MCF 10A (cell line): ENCODE results near the gene ANP32A. TPM values are rescaled to one million over a fixed set of nuclear protein-coding genes. Genes with fewer than 3 reads are reported as not detected.

Experiments
- BruUV-seq: library from RNA; stranded (reverse); fragments of 400-500 nt; replicated peaks from 2 replicates; lab custom pipeline; 2021; lab: Mats Ljungman, UMichigan
- CTCF ChIA-PET: fragments of 300-600 bp; sonication (Branson Sonifier 250); formaldehyde crosslinking; extraction: SDS; loops from one replicate; lab custom pipeline; 2021; ENCODE audit warnings: antibody characterized with exemption, inconsistent platforms; lab: Yijun Ruan, JAX
- POLR2A ChIA-PET: fragments of 300-600, 350-650 bp; sonication (Branson Sonifier 250); formaldehyde crosslinking; extraction: SDS; loops from one replicate; lab custom pipeline; 2020; ENCODE audit warnings: antibody characterized with exemption, inconsistent platforms; lab: Yijun Ruan, JAX
- DNase-seq: peaks from one replicate; pipeline ENCODE4 v3.0.0-alpha.2; 2018; ENCODE audit not compliant: unreplicated experiment
- H3K27ac Mint-ChIP-seq: one replicate; pipeline ENCODE4 v1.8.0; 2022; ENCODE audit warnings: mild to moderate bottlenecking, low read depth, mixed read lengths; ENCODE audit not compliant: unreplicated experiment
- H3K27me3 Mint-ChIP-seq: one replicate; pipeline ENCODE4 v1.8.0; 2022; ENCODE audit warnings: mixed read lengths; ENCODE audit not compliant: insufficient read depth, unreplicated experiment
- H3K36me3 Mint-ChIP-seq: one replicate; pipeline ENCODE4 v1.8.0; 2022; ENCODE audit warnings: mild to moderate bottlenecking, moderate library complexity, mixed read lengths; ENCODE audit not compliant: insufficient read depth, unreplicated experiment
- H3K4me1 Mint-ChIP-seq: one replicate; pipeline ENCODE4 v1.8.0; 2022; ENCODE audit warnings: mixed read lengths; ENCODE audit not compliant: insufficient read depth, unreplicated experiment
- H3K4me3 Mint-ChIP-seq: one replicate; pipeline ENCODE4 v1.8.0; 2022; ENCODE audit warnings: mild to moderate bottlenecking, moderate library complexity, mixed read lengths; ENCODE audit not compliant: unreplicated experiment
- H3K9me3 Mint-ChIP-seq: one replicate; pipeline ENCODE4 v1.8.0; 2022; ENCODE audit warnings: mixed read lengths; ENCODE audit not compliant: unreplicated experiment
- intact Hi-C: fragments of 100-400 bp; cut with micrococcal nuclease; formaldehyde crosslinking; loops from 2 replicates; pipeline ENCODE4 v1.14.1; 2022
- total RNA-seq: library from RNA; stranded (reverse); gene quantifications from 2 replicates; pipeline ENCODE4 v1.2.3, GENCODE V29; 2022
- TF ChIP-seq, protein P1 (sequence below): fragments of 200-600 bp; IDR thresholded peaks from one replicate; pipeline ENCODE4 v1.8.0; 2022; ENCODE audit warnings: antibody characterized with exemption, mild to moderate bottlenecking; ENCODE audit not compliant: unreplicated experiment

The ANP32A gene
- total RNA-seq, 1 experiment from 2014 or later = 150 TPM

DNA sequence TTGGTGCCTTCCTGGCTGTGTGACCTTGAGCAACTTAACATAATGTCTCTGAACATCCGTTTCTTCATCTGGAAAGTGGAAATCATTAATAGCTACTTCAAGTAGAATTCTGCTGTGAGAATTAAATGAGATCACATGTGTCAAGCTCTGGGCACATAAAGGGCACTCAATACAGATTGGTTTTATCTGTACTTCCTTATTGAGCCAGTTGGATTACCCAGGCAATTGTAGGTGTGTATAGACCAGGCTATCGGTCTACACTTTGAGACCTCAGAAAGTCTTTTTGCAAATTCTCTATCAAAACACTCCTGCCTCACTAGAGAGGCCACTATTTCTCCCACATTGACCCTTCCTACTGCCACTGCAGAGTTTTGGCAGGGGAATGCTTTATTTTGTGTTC lies 47.7 kb downstream of the ANP32A start:
- no TSS peak for BruUV-seq
- Mint-ChIP-seq H3K9me3 (no peaks in the 10 kb centered on the region), H3K27ac (no peak overlapping the region), H3K4me3 (no peak overlapping the region), H3K4me1 (peaks cover 8% of the 10 kb centered on the region), H3K36me3 (peaks cover 17% of the 10 kb centered on the region), H3K27me3 (no peaks in the 10 kb centered on the region)
- intact Hi-C loops = no loop called here
- CTCF ChIA-PET = no interaction called here
- no peak for DNase-seq
- POLR2A ChIA-PET = interaction anchor here (0.9 to 1.0 kb wide), 2 partner anchors 43 to 47 kb away, joined by 3 read pairs; partner anchors contain the start of gene ANP32A
- TF ChIP-seq, protein P1, sequence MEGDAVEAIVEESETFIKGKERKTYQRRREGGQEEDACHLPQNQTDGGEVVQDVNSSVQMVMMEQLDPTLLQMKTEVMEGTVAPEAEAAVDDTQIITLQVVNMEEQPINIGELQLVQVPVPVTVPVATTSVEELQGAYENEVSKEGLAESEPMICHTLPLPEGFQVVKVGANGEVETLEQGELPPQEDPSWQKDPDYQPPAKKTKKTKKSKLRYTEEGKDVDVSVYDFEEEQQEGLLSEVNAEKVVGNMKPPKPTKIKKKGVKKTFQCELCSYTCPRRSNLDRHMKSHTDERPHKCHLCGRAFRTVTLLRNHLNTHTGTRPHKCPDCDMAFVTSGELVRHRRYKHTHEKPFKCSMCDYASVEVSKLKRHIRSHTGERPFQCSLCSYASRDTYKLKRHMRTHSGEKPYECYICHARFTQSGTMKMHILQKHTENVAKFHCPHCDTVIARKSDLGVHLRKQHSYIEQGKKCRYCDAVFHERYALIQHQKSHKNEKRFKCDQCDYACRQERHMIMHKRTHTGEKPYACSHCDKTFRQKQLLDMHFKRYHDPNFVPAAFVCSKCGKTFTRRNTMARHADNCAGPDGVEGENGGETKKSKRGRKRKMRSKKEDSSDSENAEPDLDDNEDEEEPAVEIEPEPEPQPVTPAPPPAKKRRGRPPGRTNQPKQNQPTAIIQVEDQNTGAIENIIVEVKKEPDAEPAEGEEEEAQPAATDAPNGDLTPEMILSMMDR = no peak

- ChIA-PET POLR2A (interaction anchor here (0.6 kb wide), 1 partner anchor 265 kb away, joined by 3 read pairs; no protein-coding TSS in a partner anchor), CTCF (interaction anchor here (1.3 kb wide), 1 partner anchor 14 kb away, joined by 3 read pairs; no protein-coding TSS in a partner anchor)
- Mint-ChIP-seq H3K27ac (no peak overlapping the region), H3K9me3 (no peaks in the 10 kb centered on the region), H3K36me3 (peaks cover 5% of the 10 kb centered on the region), H3K27me3 (no peaks in the 10 kb centered on the region), H3K4me1 (peaks cover 10% of the 10 kb centered on the region), H3K4me3 (no peak overlapping the region)
- TF ChIP-seq, protein P1 = no peak
- intact Hi-C loops = no loop called here
- BruUV-seq = no TSS peak
- DNase-seq = no peak
Measured at GRCh38 chr15:68770216-68770615, 50.5 kb downstream of the ANP32A start.

DNA sequence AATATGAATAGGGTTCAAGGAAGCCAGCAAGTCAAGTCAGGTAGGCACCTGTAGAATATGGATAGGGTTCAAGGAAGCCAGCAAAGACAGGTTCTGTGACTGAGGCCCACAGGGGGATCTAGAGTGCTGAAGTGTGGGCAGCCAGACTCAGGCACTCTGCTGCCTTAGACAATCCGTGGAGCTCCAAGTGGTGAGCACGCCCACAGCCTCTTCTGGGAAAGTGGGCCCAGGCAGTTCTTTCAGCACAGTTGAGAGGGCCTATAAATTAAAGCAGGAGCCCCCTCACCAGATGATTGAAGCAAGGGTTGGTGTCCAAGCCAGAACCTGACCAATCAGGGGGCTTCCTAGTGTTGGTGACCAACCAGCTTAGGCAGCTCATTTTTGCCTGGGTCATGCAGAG lies 51.0 kb downstream of the ANP32A start:
- ChIA-PET CTCF (interaction anchor here (0.6 to 1.3 kb wide), 3 partner anchors 14 to 92 kb away, joined by 3 read pairs; no protein-coding TSS in a partner anchor), POLR2A (interaction anchor here (0.6 to 1.1 kb wide), 2 partner anchors 49 to 266 kb away, joined by 3 read pairs; no protein-coding TSS in a partner anchor)
- Mint-ChIP-seq H3K4me3 (no peak overlapping the region), H3K36me3 (peaks cover 5% of the 10 kb centered on the region), H3K4me1 (peaks cover 10% of the 10 kb centered on the region), H3K27me3 (no peaks in the 10 kb centered on the region), H3K9me3 (no peaks in the 10 kb centered on the region), H3K27ac (no peak overlapping the region)
- intact Hi-C loops = no loop called here
- DNase-seq = no peak
- no TSS peak for BruUV-seq
- TF ChIP-seq, protein P1 = no peak

- Mint-ChIP-seq H3K4me3 (no peak overlapping the region), H3K4me1 (peaks cover 16% of the 10 kb centered on the region), H3K27me3 (no peaks in the 10 kb centered on the region), H3K36me3 (no peaks in the 10 kb centered on the region), H3K9me3 (no peaks in the 10 kb centered on the region), H3K27ac (no peak overlapping the region)
- TF ChIP-seq, protein P1 = no peak
- intact Hi-C loops = no loop called here
- DNase-seq = peak; percentile 64
- POLR2A ChIA-PET = interaction anchor here (0.6 to 1.1 kb wide), 4 partner anchors 24 to 67 kb away, joined by 3 to 4 read pairs (median 3); no protein-coding TSS in a partner anchor
- CTCF ChIA-PET = interaction anchor here (0.6 to 0.8 kb wide), 3 partner anchors 16 to 218 kb away, joined by 3 read pairs; no protein-coding TSS in a partner anchor
- BruUV-seq = no TSS peak
Measured at GRCh38 chr15:68768321-68768720, 52.4 kb downstream of the ANP32A start.
